ENCODE data around the gene SHTN1.

SHTN1 gene

GRCh38 chr10:117005026-117005526 lies at the start of gene SHTN1:
TSS of gene SHTN1 (minus strand) at chr10:117005187. CDS start at chr10:117005079, 108 bp downstream.
- DNase-seq (ENCODE audit: low spot score), result peak; percentile 80

GRCh38 chr10:117053482-117053881 lies 48.5 kb upstream of the SHTN1 start:
- DNase-seq (ENCODE audit: low spot score), result no peak

GRCh38 chr10:117047947-117048346 lies 43.0 kb upstream of the SHTN1 start:
- DNase-seq (ENCODE audit: low spot score), result no peak

GRCh38 chr10:117016266-117016665 lies 11.3 kb upstream of the SHTN1 start:
- no peak for DNase-seq (ENCODE audit: low spot score)

GRCh38 chr10:117014835-117015234 lies 9.8 kb upstream of the SHTN1 start:
- DNase-seq (ENCODE audit: low spot score), result no peak

GRCh38 chr10:117007080-117007479 lies 2.1 kb upstream of the SHTN1 start:
- no peak for DNase-seq (ENCODE audit: low spot score)

GRCh38 chr10:117005527-117006055 lies 604 bp upstream of the SHTN1 start:
- peak; percentile 56 for DNase-seq (ENCODE audit: low spot score)

GRCh38 chr10:117004227-117005025 lies 561 bp downstream of the SHTN1 start:
- DNase-seq (ENCODE audit: low spot score), result peak; percentile 70

- DNase-seq (ENCODE audit: low spot score), result no peak
Measured at GRCh38 chr10:117003336-117003735, 1.7 kb downstream of the SHTN1 start.

- DNase-seq (ENCODE audit: low spot score), result no peak
Measured at GRCh38 chr10:117002206-117002605, 2.8 kb downstream of the SHTN1 start.

- DNase-seq (ENCODE audit: low spot score), result no peak
Measured at GRCh38 chr10:117001144-117001543, 3.8 kb downstream of the SHTN1 start.

- no peak for DNase-seq (ENCODE audit: low spot score)
Measured at GRCh38 chr10:117000580-117000979, 4.4 kb downstream of the SHTN1 start.

GRCh38 chr10:116998172-116998571 lies 6.8 kb downstream of the SHTN1 start:
- DNase-seq (ENCODE audit: low spot score), result no peak

- DNase-seq (ENCODE audit: low spot score), result no peak
Measured at GRCh38 chr10:116997015-116997414, 8.0 kb downstream of the SHTN1 start.

GRCh38 chr10:116995648-116996047 lies 9.3 kb downstream of the SHTN1 start:
- DNase-seq (ENCODE audit: low spot score), result no peak

- no peak for DNase-seq (ENCODE audit: low spot score)
Measured at GRCh38 chr10:116994113-116994890, 10.7 kb downstream of the SHTN1 start.

- no peak for DNase-seq (ENCODE audit: low spot score)
Measured at GRCh38 chr10:116993610-116994009, 11.4 kb downstream of the SHTN1 start.

GRCh38 chr10:116992183-116992582 lies 12.8 kb downstream of the SHTN1 start:
- no peak for DNase-seq (ENCODE audit: low spot score)

- no peak for DNase-seq (ENCODE audit: low spot score)
Measured at GRCh38 chr10:116990276-116990800, 14.6 kb downstream of the SHTN1 start.

- DNase-seq (ENCODE audit: low spot score), result no peak
Measured at GRCh38 chr10:116989439-116989838, 15.5 kb downstream of the SHTN1 start.

GRCh38 chr10:116988311-116988710 lies 16.7 kb downstream of the SHTN1 start:
- no peak for DNase-seq (ENCODE audit: low spot score)

GRCh38 chr10:116985611-116986010 lies 19.4 kb downstream of the SHTN1 start:
- DNase-seq (ENCODE audit: low spot score), result no peak

Measured in putamen (tissue), 1 donor.